ENCODE measurements around the gene PDLIM3.

The PDLIM3 gene

DNA sequence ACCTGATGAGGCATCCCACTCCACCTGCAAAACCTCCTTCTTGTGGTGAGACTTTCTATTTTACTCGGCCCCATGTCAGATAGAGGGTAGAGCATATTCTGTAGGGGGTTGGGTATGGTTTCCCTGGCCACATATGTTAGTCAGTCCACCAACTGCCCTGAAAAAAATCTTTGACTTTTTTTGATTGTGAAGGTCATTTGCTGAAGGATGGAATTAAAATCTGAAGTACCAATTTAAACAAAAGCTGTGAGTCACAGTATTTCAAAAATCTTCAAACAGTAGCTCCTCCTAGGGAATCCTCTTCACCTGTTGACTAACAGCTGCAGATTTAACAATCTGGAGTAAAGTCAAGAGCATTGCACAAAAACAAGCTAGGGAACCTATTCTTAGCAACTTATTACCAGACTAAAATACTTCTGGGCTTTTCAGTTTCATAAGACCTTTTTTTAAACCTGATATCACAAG is 55.8 kb downstream of the PDLIM3 start:
- H3K4me3 ChIP-seq (ENCODE audit: control insufficient read depth, low read depth, low read length), result no peak overlapping the region
- TF ChIP-seq, protein P1, sequence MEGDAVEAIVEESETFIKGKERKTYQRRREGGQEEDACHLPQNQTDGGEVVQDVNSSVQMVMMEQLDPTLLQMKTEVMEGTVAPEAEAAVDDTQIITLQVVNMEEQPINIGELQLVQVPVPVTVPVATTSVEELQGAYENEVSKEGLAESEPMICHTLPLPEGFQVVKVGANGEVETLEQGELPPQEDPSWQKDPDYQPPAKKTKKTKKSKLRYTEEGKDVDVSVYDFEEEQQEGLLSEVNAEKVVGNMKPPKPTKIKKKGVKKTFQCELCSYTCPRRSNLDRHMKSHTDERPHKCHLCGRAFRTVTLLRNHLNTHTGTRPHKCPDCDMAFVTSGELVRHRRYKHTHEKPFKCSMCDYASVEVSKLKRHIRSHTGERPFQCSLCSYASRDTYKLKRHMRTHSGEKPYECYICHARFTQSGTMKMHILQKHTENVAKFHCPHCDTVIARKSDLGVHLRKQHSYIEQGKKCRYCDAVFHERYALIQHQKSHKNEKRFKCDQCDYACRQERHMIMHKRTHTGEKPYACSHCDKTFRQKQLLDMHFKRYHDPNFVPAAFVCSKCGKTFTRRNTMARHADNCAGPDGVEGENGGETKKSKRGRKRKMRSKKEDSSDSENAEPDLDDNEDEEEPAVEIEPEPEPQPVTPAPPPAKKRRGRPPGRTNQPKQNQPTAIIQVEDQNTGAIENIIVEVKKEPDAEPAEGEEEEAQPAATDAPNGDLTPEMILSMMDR (IDR thresholded peaks at IDR 0.05; ENCODE audit: control insufficient read depth, insufficient read depth, low read depth, low read length, missing control alignments), result no peak
- DNase-seq (ENCODE audit: low read depth), result peak; percentile 14

DNA sequence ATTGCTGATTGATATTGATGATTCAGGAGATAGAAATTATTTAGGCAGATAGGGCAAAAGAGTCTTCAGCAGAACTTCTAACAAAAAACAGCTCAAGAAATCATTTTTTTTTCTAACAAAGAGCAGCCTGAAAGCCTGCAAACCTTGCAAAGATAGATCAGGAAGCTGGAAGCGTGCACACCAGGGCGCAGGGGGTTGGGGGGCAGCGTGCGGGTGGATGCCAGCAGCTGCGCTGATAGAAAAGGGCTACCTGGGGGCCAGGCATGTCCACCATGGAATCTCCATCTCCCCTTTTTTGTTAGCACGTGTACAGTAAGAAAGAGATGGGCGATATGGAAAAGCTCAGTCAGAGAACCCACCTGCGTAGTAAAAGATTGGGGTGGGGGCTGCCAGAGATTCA is 62.1 kb downstream of the PDLIM3 start:
- DNase-seq (ENCODE audit: low read depth), result no peak
- TF ChIP-seq, protein P1 (IDR thresholded peaks at IDR 0.05; ENCODE audit: control insufficient read depth, insufficient read depth, low read depth, low read length, missing control alignments), result no peak
- H3K4me3 ChIP-seq (ENCODE audit: control insufficient read depth, low read depth, low read length), result no peak overlapping the region

DNA sequence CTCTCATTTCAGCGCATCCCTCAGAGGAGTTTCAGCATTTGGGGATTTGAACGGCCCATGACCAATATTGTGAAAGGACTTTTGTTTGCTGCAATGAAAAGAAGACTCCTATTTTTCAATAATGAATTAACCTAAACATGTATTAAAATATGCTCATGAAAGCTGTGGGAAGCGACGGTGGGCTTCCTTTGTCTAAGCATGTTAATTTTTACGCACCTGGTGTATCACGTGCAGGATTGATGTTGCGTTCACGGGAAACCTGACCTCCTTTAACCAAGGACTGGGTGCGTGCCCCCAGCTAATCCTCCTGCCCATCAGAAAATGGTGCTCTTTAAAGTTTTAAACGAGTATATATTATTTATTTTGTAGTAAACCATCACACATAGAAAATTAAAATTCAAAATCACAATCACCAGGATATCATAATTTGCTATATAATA is 63.2 kb downstream of the PDLIM3 start:
- H3K4me3 ChIP-seq (ENCODE audit: control insufficient read depth, low read depth, low read length), result peak overlapping the region; percentile 80
- no peak for DNase-seq (ENCODE audit: low read depth)

DNA sequence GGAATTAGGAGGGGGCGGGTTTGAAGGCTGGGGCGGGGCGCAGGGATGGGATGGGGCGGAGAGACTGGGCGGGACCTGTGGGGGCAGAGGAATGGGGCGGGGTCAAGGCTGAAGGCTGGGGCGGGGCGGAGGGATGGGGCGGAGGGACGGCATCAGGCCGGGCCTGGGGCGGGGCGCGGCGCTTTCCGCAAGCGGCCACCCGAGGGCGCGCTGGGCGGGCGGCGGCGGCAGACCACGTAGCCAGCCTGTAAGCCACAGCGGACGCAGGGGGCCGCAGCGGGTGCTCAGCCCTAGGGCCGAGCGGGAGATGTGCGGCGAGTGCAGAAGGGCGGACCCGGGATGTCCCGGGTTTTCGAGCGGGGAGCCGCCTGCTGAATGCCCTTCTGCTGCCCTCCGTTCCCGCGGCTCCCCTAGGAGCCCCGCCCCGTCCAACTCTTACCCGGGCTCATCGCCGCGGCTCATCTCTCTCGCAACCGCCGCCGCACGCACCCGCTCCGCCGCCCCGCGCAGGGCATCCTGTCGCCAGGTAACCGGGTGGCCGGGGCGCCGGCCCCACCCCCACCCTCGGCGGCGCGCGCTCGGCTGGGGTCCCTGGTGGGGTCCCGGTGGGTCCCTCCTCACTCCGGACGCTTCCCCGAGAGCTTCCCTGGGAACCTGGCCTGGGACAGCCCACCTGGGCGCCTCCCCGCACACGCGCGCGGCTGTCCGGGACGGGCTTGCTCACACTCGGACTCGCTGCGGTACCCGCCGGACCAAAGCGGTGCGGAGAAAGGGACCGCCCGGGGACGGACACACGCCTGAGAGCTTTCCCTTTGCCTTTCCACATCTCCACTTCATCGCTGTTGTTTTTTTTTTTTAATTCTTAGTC is 63.8 kb downstream of the PDLIM3 start, which contains the start of gene CCDC110:
Gene CCDC110 (minus strand): TSS at position 499 of the 868 bp plus-strand sequence. CDS start 50 bp downstream, at position 449.
- H3K4me3 ChIP-seq (ENCODE audit: control insufficient read depth, low read depth, low read length), result peak within 1 kb of the TSS; percentile 80
- peak; percentile 71 for DNase-seq (ENCODE audit: low read depth)
- TF ChIP-seq, protein P1 (IDR thresholded peaks at IDR 0.05; ENCODE audit: control insufficient read depth, insufficient read depth, low read depth, low read length, missing control alignments), result peak; percentile 30

More for the DNA sequence above, 63.2 kb downstream of the PDLIM3 start:
- TF ChIP-seq, protein P1 (IDR thresholded peaks at IDR 0.05; ENCODE audit: control insufficient read depth, insufficient read depth, low read depth, low read length, missing control alignments), result no peak

DNA sequence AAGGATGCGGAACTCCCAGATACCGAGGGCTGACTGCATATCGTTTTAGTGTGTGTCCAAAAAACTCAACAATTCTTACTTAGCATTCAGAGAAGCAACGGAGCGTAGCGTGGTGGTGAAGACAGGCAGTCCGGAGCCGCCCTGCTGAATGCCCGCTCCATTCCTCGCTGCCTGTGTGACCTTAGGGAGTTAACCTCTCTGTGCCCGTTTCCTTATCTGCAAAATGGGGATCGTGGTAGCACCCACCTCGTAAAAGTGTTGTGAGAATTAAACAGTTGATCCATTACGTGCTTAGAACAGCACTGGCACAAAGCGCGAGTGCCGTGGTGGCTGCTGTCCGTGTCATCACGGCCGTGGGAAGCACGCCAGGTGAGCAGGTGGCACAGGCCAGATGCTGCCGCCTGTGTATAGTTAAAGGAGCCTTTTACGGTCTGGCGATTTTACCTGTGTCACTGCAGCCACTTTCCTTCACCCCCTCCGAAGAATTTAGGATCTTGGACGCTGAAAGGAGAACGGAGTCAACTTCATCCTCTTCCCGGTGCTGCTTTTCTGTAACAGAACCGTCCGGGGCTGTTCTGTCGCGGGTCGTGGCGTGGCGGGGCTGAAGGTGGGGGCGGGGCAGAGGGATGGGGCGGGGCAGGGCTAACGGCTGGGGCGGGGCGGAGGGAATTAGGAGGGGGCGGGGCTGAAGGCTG is 64.7 kb downstream of the PDLIM3 start:
- no peak for DNase-seq (ENCODE audit: low read depth)
- H3K4me3 ChIP-seq (ENCODE audit: control insufficient read depth, low read depth, low read length), result peak overlapping the region; percentile 55
- TF ChIP-seq, protein P1 (IDR thresholded peaks at IDR 0.05; ENCODE audit: control insufficient read depth, insufficient read depth, low read depth, low read length, missing control alignments), result no peak

DNA sequence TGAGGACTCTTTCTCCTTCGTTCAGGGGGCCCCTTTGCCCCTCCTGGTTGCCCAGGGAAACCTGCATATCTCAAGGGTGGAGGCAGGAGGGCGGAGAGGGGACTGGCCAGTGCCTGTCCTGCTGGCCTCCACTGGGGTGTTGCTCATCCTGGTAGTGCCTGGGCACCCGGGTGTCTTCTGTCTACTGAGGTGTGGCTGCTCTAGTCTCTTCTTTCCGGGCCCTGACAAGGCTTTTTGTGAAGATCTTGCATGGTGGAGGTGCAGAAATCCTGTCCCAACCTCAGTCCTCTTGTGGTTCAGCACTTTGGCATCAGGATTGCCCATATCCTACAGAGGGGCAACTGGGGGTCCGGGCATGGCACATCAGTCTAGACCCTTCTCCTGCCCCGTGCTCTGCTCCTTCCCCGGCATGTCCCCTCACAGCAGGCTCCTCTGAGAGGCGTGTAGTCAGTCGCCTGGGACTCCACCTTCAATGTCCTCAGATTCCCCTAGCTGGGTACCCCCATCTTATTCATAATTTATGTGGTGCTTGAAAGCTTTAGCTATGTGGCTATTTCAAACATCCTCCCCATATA is 65.6 kb downstream of the PDLIM3 start:
- H3K4me3 ChIP-seq (ENCODE audit: control insufficient read depth, low read depth, low read length), result no peak overlapping the region
- TF ChIP-seq, protein P1 (IDR thresholded peaks at IDR 0.05; ENCODE audit: control insufficient read depth, insufficient read depth, low read depth, low read length, missing control alignments), result no peak
- DNase-seq (ENCODE audit: low read depth), result no peak

Measured in AG09309 (cell line).